Upper lobe of left lung (tissue), 6 donors: ENCODE measurements around the gene PIK3C2B. TPM values are rescaled to one million over a fixed set of nuclear protein-coding genes. Genes with fewer than 3 reads are reported as not detected.

Experiments
- ATAC-seq, 2 donors: fragments of 200-7000 bp; cut with Tn5 transposase; one replicate each; pipeline ENCODE4 v1.9.1; 2022; ENCODE audit warnings: mild to moderate bottlenecking in 2 of 2, moderate library complexity in 2 of 2; ENCODE audit not compliant: low FRiP score in 2 of 2
- DNase-seq, 2 donors: peaks; one replicate each; pipeline ENCODE4 v3.0.0-alpha.2; 2019 to 2020
- H3K27ac ChIP-seq, 4 donors: fragments of 200-600 bp; sonication (generic); one replicate each; pipeline ENCODE4 v1.5.1; 2016 to 2019
- H3K27me3 ChIP-seq, 4 donors: fragments of 200-600 bp; sonication (generic); one replicate each; pipeline ENCODE4 v1.5.1; 2017 to 2019
- H3K36me3 ChIP-seq, 4 donors: fragments of 200-600 bp; sonication (generic); one replicate each; pipeline ENCODE4 v1.5.1; 2016 to 2019
- H3K4me1 ChIP-seq, 4 donors: fragments of 200-600 bp; sonication (generic); one replicate each; pipeline ENCODE4 v1.5.1; 2018 to 2019
- H3K4me3 ChIP-seq, 4 donors: fragments of 200-600 bp; sonication (generic); one replicate each; pipeline ENCODE4 v1.5.1; 2017 to 2019; ENCODE audit warnings: mild to moderate bottlenecking in 2 of 4, moderate library complexity in 1 of 4
- H3K9me3 ChIP-seq, 4 donors: fragments of 200-600 bp; sonication (generic); one replicate each; pipeline ENCODE4 v1.5.1; 2018 to 2019
- EP300 ChIP-seq, 4 donors: sonication (generic); formaldehyde crosslinking; IDR thresholded peaks; one replicate each; pipeline ENCODE4 v1.5.1; 2017; ENCODE audit warnings: antibody characterized with exemption in 4 of 4, control low read depth in 2 of 4
- POLR2A ChIP-seq, 4 donors: fragments of 450-650 bp; IDR thresholded peaks; one replicate each; pipeline ENCODE4 v1.5.1; 2016 to 2017; ENCODE audit warnings: antibody characterized with exemption in 4 of 4, mild to moderate bottlenecking in 2 of 4
- POLR2AphosphoS5 ChIP-seq, 2 donors: sonication (generic); formaldehyde crosslinking; IDR thresholded peaks; one replicate each; pipeline ENCODE4 v1.5.1; 2017; ENCODE audit warnings: antibody characterized with exemption in 2 of 2
- WGBS, 2 donors: methylation state at CpG; one replicate each; pipeline ENCODE4 v1.1.5; 2017 to 2018; 5-methylcytosine and 5-hydroxymethylcytosine counted together
- total RNA-seq, 6 donors: library from RNA; depleted of rRNA in 4 of 6; stranded (reverse); fragments of >200 nt in 4 of 6; gene quantifications; one replicate each; pipeline versions ENCODE4 v1.1.0 to v1.2.1, GENCODE V29; 2016 to 2021
- TF ChIP-seq, protein P1 (sequence below), 6 experiments: fragments of 450-650 bp in 4 of 6; fragments of 200-600 bp in 2 of 6; sonication (generic) in 2 of 6; IDR thresholded peaks; one replicate each; pipeline ENCODE4 v1.5.1; 2016 to 2019; ENCODE audit warnings: antibody characterized with exemption in 6 of 6
- donor health status: DM: no; HTN: no; CAD: no; lungs with moderate emphysema.
- donor health status: DM: no; HTN: yes; CAD: no; lungs with severe emphysema.

Gene PIK3C2B
- total RNA-seq, 6 donors from 2014 or later = 14.1 to 84.9 (median 39.9) TPM

DNA sequence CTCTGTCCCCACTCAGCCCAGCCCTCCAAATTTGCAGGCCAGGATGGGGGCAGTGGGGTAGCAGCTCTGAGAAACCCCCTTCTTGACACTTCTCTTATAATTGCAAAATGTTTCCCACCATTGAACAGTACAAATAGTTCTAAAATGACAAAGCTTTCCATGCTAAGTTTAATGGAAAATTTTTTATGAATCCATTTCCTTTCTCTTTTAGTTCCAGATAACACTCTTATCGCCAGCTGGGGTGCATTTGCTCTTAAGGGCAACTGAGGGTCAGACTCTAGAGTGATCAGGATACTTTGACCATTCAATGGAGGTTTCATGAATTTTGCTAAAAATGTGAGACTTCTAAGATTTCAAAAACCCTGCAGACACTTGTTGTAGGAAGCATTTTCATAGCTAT is 29.9 kb downstream of the PIK3C2B start:
- Histone ChIP-seq H3K36me3 (peaks cover 0 to 18% (median 13%) of the 10 kb centered on the region in 4 donors), H3K27ac (peak overlapping the region; percentile 75 to 85 (median 80)), H3K9me3 (no peaks in the 10 kb centered on the region), H3K4me1 (peaks cover 66 to 78% (median 73%) of the 10 kb centered on the region in 4 donors), H3K27me3 (no peaks in the 10 kb centered on the region), H3K4me3 (no peak overlapping the region)
- ATAC-seq (no peak), DNase-seq (no peak)
- TF ChIP-seq, protein P1, sequence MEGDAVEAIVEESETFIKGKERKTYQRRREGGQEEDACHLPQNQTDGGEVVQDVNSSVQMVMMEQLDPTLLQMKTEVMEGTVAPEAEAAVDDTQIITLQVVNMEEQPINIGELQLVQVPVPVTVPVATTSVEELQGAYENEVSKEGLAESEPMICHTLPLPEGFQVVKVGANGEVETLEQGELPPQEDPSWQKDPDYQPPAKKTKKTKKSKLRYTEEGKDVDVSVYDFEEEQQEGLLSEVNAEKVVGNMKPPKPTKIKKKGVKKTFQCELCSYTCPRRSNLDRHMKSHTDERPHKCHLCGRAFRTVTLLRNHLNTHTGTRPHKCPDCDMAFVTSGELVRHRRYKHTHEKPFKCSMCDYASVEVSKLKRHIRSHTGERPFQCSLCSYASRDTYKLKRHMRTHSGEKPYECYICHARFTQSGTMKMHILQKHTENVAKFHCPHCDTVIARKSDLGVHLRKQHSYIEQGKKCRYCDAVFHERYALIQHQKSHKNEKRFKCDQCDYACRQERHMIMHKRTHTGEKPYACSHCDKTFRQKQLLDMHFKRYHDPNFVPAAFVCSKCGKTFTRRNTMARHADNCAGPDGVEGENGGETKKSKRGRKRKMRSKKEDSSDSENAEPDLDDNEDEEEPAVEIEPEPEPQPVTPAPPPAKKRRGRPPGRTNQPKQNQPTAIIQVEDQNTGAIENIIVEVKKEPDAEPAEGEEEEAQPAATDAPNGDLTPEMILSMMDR (IDR thresholded peaks at IDR 0.05) = no peak
- TF ChIP-seq EP300 (IDR thresholded peaks at IDR 0.05) (no peak), POLR2A (IDR thresholded peaks at IDR 0.05) (no peak), POLR2AphosphoS5 (IDR thresholded peaks at IDR 0.05) (no peak)
- WGBS, 2 donors = 52 to 53% methylated on average over 1 of the region's 1 CpG

DNA sequence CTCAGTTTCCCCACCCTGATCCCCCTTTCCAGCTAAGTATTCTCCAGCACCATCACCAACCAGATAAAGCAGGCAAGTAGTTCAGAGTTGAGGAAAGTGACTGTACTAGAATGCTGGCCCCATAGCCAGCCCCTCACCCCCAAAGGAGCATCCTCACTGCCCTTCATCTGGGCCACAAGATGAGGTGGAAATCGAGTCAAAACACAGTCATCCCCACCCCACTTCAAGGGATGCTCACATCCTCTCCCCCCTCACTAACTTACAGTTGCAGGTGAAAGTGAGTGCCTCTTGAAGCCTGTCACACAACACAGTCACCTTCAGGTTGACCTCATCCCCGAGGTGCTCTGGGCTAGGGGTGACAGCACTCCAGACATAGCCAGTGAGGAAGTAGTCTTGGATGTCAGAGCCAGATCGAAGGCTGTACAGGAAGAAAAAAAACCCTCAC is 30.4 kb downstream of the PIK3C2B start:
- DNase-seq (no peak), ATAC-seq (no peak)
- peaks cover 66 to 78% (median 74%) of the 10 kb centered on the region in 4 donors for H3K4me1 ChIP-seq
- no peaks in the 10 kb centered on the region for H3K27me3 ChIP-seq
- peak overlapping the region; percentile 75 to 85 (median 80) for H3K27ac ChIP-seq
- WGBS, 2 donors = 38 to 45% methylated on average over 3 of the region's 3 CpGs
- peaks cover 0 to 19% (median 16%) of the 10 kb centered on the region in 4 donors for H3K36me3 ChIP-seq
- no peak overlapping the region for H3K4me3 ChIP-seq
- no peaks in the 10 kb centered on the region for H3K9me3 ChIP-seq
- no peak for TF ChIP-seq POLR2A (IDR thresholded peaks at IDR 0.05)
- no peak for TF ChIP-seq POLR2AphosphoS5 (IDR thresholded peaks at IDR 0.05)
- TF ChIP-seq EP300 (IDR thresholded peaks at IDR 0.05) = no peak
- TF ChIP-seq, protein P1 (IDR thresholded peaks at IDR 0.05) = no peak

DNA sequence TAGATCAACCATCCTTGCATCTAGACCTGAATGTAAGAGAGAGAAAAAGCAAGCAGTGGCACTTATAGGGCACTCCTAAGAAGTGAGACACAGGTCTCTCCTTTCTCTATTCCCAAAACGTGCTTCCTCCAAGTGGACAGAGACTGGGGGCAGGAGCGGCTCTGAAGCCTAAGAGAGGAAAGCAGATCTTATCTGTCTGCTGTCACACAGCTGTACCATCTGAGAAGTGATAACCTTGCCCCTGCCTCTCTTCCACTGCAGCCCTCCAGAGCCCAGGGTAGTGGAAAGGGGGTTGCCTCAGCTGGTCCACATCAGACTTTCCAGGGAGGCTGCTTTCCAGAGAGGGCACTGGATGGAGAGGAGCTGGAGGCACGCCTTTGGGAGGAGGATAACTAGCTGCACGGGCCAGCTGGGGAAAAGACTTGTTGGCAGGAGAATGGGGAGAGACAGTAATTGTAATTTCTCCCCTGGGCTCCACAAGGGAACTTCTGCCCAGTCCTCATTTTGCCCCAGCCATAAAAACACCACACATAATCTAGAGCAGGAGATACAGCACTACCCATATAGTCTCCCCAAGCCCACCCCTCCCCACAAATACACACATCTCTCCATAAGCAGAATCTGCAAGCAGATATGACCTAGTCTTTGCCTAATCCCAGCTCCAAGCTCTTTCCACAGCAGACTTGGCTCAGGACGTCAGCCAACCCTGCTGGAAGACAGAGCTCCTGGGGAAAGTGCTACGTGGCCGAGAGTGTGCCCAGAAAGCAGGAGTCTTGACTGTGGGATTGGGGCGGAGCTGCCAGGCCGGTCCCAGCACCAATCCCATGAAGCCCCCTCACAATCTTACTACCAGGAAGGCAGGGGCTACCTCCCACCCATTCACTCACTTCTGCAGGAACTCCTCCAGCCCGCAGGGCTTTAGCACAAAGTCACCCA is 31.2 kb downstream of the PIK3C2B start:
- ATAC-seq = peak in 1 of 2 donors; percentile 48
- Histone ChIP-seq H3K27me3 (no peaks in the 10 kb centered on the region), H3K9me3 (no peaks in the 10 kb centered on the region), H3K4me3 (no peak overlapping the region), H3K36me3 (peaks cover 0 to 22% (median 16%) of the 10 kb centered on the region in 4 donors), H3K27ac (peak overlapping the region; percentile 75 to 85 (median 80)), H3K4me1 (peaks cover 66 to 74% (median 73%) of the 10 kb centered on the region in 4 donors)
- no peak for TF ChIP-seq POLR2AphosphoS5 (IDR thresholded peaks at IDR 0.05)
- TF ChIP-seq, protein P1 (IDR thresholded peaks at IDR 0.05) = no peak
- TF ChIP-seq POLR2A (IDR thresholded peaks at IDR 0.05) = no peak
- no peak for TF ChIP-seq EP300 (IDR thresholded peaks at IDR 0.05)
- WGBS, 2 donors = 63 to 65% methylated on average over 9 to 10 of the region's 10 CpGs
- no peak for DNase-seq

DNA sequence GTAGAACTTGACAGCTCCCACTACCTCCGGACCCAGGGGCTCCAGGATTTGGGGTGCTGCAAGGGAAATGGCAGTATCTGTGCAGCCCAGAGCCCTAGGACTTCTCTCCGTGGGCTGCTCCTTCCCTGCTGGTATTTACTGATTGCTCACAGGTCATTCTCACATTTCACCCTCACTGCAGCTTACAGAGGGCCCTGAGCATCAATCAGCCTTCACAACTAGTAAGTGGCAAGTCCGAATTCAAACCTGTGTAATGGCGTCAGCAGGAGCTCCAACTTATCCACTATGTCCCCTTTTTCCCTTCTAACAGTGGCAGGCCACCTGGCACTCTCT is 32.4 kb downstream of the PIK3C2B start:
- peak overlapping the region; percentile 75 to 85 (median 80) for H3K27ac ChIP-seq
- 65 to 71% methylated on average over 4 of the region's 4 CpGs for WGBS, 2 donors
- no peaks in the 10 kb centered on the region for H3K9me3 ChIP-seq
- H3K36me3 ChIP-seq = peaks cover 0 to 28% (median 17%) of the 10 kb centered on the region in 4 donors
- H3K27me3 ChIP-seq = no peaks in the 10 kb centered on the region
- DNase-seq = no peak
- no peak overlapping the region for H3K4me3 ChIP-seq
- H3K4me1 ChIP-seq = peaks cover 67 to 70% (median 69%) of the 10 kb centered on the region in 4 donors
- no peak for ATAC-seq
- TF ChIP-seq, protein P1 (IDR thresholded peaks at IDR 0.05) = no peak
- TF ChIP-seq POLR2A (IDR thresholded peaks at IDR 0.05) (no peak), POLR2AphosphoS5 (IDR thresholded peaks at IDR 0.05) (no peak), EP300 (IDR thresholded peaks at IDR 0.05) (no peak)
